Body of pancreas (tissue), 4 donors: ENCODE results near the gene TRIM62.

Experiments used
- CTCF ChIP-seq, 7 experiments: fragments of 450-650 bp in 4 of 7; fragments of 200-600 bp in 3 of 7; sonication (generic) in 3 of 7; IDR thresholded peaks; one replicate each; pipeline ENCODE4 v1.5.1; 2016 to 2019; ENCODE audit warnings: antibody characterized with exemption in 7 of 7
- POLR2A ChIP-seq, 3 donors: fragments of 450-650 bp; IDR thresholded peaks; one replicate each; pipeline ENCODE4 v1.6.1; 2016; ENCODE audit warnings: antibody characterized with exemption in 3 of 3, mild to moderate bottlenecking in 2 of 3

- TF ChIP-seq CTCF (IDR thresholded peaks at IDR 0.05) (no peak), POLR2A (IDR thresholded peaks at IDR 0.05) (no peak)
Measured at GRCh38 chr1:33147275-33147996, 34.4 kb downstream of the TRIM62 start.
